Endothelial cell of umbilical vein (primary cell): ENCODE data around the gene SRGAP1. TPM values are rescaled to one million over a fixed set of nuclear protein-coding genes. Genes with fewer than 3 reads are reported as not detected.

Experiments
- BruUV-seq: library from RNA; stranded (reverse); fragments of 400-500 nt; replicated peaks from 2 replicates; lab custom pipeline; 2021; lab: Mats Ljungman, UMichigan
- CTCF ChIA-PET: fragments of 300-600, 350-600 bp; sonication (Branson Sonifier 250); formaldehyde crosslinking; loops from one replicate; lab custom pipeline; 2021; ENCODE audit warnings: antibody characterized with exemption, inconsistent platforms; lab: Charles Lee
- POLR2A ChIA-PET: fragments of 300-600, 350-600 bp; sonication (Branson Sonifier 250); formaldehyde crosslinking; loops from one replicate; lab custom pipeline; 2021; ENCODE audit warnings: antibody characterized with exemption, inconsistent platforms; lab: Charles Lee
- DNase-seq: peaks from one replicate; pipeline ENCODE4 v3.0.0-alpha.2; 2011; ENCODE audit warnings: low read depth, low spot score
- FAIRE-seq: peaks from 2 replicates; lab custom pipeline; 2011; peaks lifted over from hg19 to GRCh38; lab: Jason Lieb, UNC
- H2AFZ ChIP-seq: 2 replicates; pipeline ENCODE4 v1.6.0; 2012; ENCODE audit warnings: low read depth, low read length, control low read depth, inconsistent platforms
- H3K27ac ChIP-seq: 2 replicates; pipeline ENCODE4 v1.5.1; 2011; ENCODE audit warnings: low read depth, mild to moderate bottlenecking, control low read depth, low read length, moderate library complexity; ENCODE audit not compliant: insufficient read depth
- H3K27me3 ChIP-seq, 2 experiments: 2 replicates each; pipeline versions ENCODE4 v1.6.0 to v1.6.1; 2011; ENCODE audit warnings: low read length in 2 of 2, mixed read lengths in 1 of 2; ENCODE audit not compliant: control insufficient read depth in 2 of 2, insufficient read depth in 2 of 2
- H3K36me3 ChIP-seq, 2 experiments: 2 replicates in 1 of 2; 3 replicates in 1 of 2; pipeline ENCODE4 v1.5.1; 2011; ENCODE audit warnings: low read length in 2 of 2, mild to moderate bottlenecking in 1 of 2, moderate library complexity in 1 of 2; ENCODE audit not compliant: control insufficient read depth in 2 of 2, insufficient read depth in 2 of 2; ENCODE audit errors: extremely low read depth in 1 of 2
- H3K4me1 ChIP-seq: 3 replicates; pipeline ENCODE4 v1.5.1; 2011; ENCODE audit warnings: mild to moderate bottlenecking, low read length; ENCODE audit not compliant: control insufficient read depth, insufficient read depth; ENCODE audit errors: extremely low read depth
- H3K4me2 ChIP-seq: 2 replicates; pipeline ENCODE4 v1.6.1; 2011; ENCODE audit warnings: low read length, control low read depth, mixed read lengths; ENCODE audit not compliant: insufficient read depth
- H3K4me3 ChIP-seq, 3 experiments: fragments of 200-600 bp in 1 of 3; sonication (generic), shearing (Covaris generic) in 1 of 3; replicated peaks in 1 of 3; 2 replicates each; pipeline ENCODE4 v1.5.1; 2011 to 2016; ENCODE audit warnings: control low read depth in 3 of 3, low read length in 3 of 3, mild to moderate bottlenecking in 2 of 3, inconsistent platforms in 1 of 3, low read depth in 1 of 3, moderate library complexity in 1 of 3; ENCODE audit not compliant: insufficient read depth in 1 of 3
- H3K79me2 ChIP-seq: 2 replicates; pipeline ENCODE4 v1.6.0; 2012; ENCODE audit warnings: low read length, inconsistent platforms; ENCODE audit not compliant: control insufficient read depth, insufficient read depth
- H3K9ac ChIP-seq: replicated peaks from 2 replicates; pipeline ENCODE3; 2011; ENCODE audit warnings: low read length, control low read depth; ENCODE audit not compliant: insufficient read depth; ENCODE audit errors: extremely low read depth
- H3K9me1 ChIP-seq: replicated peaks from 3 replicates; pipeline ENCODE4 v1.6.0; 2011; ENCODE audit warnings: mild to moderate bottlenecking, low read length; ENCODE audit not compliant: control insufficient read depth, insufficient read depth; ENCODE audit errors: extremely low read depth
- H3K9me3 ChIP-seq: replicated peaks from 2 replicates; pipeline ENCODE4 v1.5.1; 2012; ENCODE audit warnings: low read length, inconsistent platforms; ENCODE audit not compliant: control insufficient read depth, insufficient read depth
- H4K20me1 ChIP-seq: replicated peaks from 2 replicates; pipeline ENCODE3; 2011; ENCODE audit warnings: mild to moderate bottlenecking, low read length; ENCODE audit not compliant: control insufficient read depth, insufficient read depth; ENCODE audit errors: extremely low read depth
- EZH2 ChIP-seq: IDR thresholded peaks from 2 replicates; pipeline ENCODE4 v1.6.1; 2012; ENCODE audit warnings: borderline replicate concordance, low read depth, mild to moderate bottlenecking, moderate library complexity, low read length, inconsistent platforms; ENCODE audit not compliant: severe bottlenecking
- FOS ChIP-seq: IDR thresholded peaks from 2 replicates; pipeline ENCODE4 v1.6.1; 2011; ENCODE audit warnings: mild to moderate bottlenecking, low read length, moderate library complexity, borderline replicate concordance; ENCODE audit not compliant: insufficient read depth
- GATA2 ChIP-seq: IDR thresholded peaks from 2 replicates; pipeline ENCODE4 v1.7.0; 2011; ENCODE audit warnings: low read depth, mild to moderate bottlenecking, moderate library complexity, mixed read lengths, low read length; ENCODE audit not compliant: insufficient read length, insufficient read depth
- JUN ChIP-seq: IDR thresholded peaks from 2 replicates; pipeline ENCODE4 v1.6.1; 2011; ENCODE audit warnings: borderline replicate concordance, low read depth; ENCODE audit not compliant: insufficient read length, insufficient read depth
- MYC ChIP-seq: IDR thresholded peaks from one replicate; pipeline ENCODE4 v1.6.1; 2011; ENCODE audit warnings: mild to moderate bottlenecking, low read depth, low read length
- POLR2A ChIP-seq: IDR thresholded peaks from 2 replicates; pipeline ENCODE4 v1.6.1; 2012; ENCODE audit warnings: low read depth, mild to moderate bottlenecking, control low read depth, low read length
- dilution Hi-C: fragments of 300-500 bp; cut with MboI; formaldehyde crosslinking; loops from one replicate; pipeline ENCODE4 v1.15.0; 2019; ENCODE audit warnings: low sequenced_read_pairs; ENCODE audit not compliant: extremely low pct_ligation_motif_present
- intact Hi-C: fragments of 100-400 bp; cut with micrococcal nuclease; formaldehyde crosslinking; loops from one replicate; pipeline ENCODE4 v1.10.0; 2022
- polyA plus RNA-seq, 4 experiments: library from polyadenylated mRNA; depleted of rRNA in 3 of 4; stranded (reverse) in 3 of 4; unstranded in 1 of 4; fragments of >200 nt; gene quantifications; 2 replicates each; pipeline versions ENCODE4 v1.2.1 to v1.2.3, GENCODE V29; 2011 to 2012; ENCODE audit warnings: missing spikeins in 1 of 4
- total RNA-seq: library from RNA; stranded (reverse); gene quantifications from 2 replicates; pipeline ENCODE4 v1.2.3, GENCODE V29; 2021
- TF ChIP-seq, protein P1 (sequence below): IDR thresholded peaks from 2 replicates; pipeline ENCODE4 v1.6.1; 2011; ENCODE audit not compliant: insufficient read depth, insufficient read length
- TF ChIP-seq, protein P2 (sequence below), 2 donors: IDR thresholded peaks; 1 replicate in 1 of 2; 2 replicates in 1 of 2; pipeline ENCODE4 v1.5.1; 2011; ENCODE audit warnings: low read length in 2 of 2, mild to moderate bottlenecking in 2 of 2, moderate library complexity in 2 of 2, control low read depth in 1 of 2, inconsistent platforms in 1 of 2, low read depth in 1 of 2; ENCODE audit not compliant: insufficient read depth in 1 of 2; ENCODE audit errors: extremely low read depth in 1 of 2

SRGAP1 gene
- total and polyA plus RNA-seq, 2 donors (not counting 3 experiments of a cell fraction or from before 2014, with no cell fraction given), result 4.9 to 16.3 TPM

DNA sequence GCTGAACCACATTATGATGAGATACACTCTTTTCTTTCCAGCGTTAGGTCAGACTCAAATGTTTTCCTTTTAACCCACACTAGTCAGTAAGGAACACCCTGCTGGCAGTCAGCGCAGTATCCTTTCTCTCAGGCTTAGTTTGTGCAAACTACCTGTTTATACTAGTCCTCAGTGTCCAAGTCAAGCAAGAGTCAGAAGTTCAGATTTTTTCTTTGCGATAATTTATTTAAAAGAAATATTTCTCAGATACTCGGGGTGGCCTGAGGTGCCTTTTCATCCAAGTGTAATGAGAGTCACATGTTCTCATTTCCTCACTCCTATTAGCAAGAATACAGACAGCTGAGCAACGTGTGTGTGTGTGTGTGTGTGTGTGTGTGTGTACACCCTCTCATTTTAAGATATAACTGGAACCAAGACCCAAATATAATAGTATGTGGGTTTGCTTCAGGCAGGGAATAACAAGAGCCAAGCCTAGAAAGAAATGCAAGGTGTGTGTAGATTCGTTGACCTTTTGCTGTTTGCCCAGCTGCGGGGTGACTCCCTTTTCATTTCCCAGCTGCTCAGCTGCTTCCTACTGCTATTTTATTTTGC is 194.9 kb downstream of the SRGAP1 start:
- H3K9ac ChIP-seq, result peak overlapping the region; percentile 2
- no peaks in the 10 kb centered on the region for H3K79me2 ChIP-seq
- no peaks in the 10 kb centered on the region for H3K36me3 ChIP-seq
- POLR2A ChIA-PET, result no interaction called here
- no peaks in the 10 kb centered on the region for H4K20me1 ChIP-seq
- peak; percentile 80 for DNase-seq
- H3K4me1 ChIP-seq, result peaks cover 14% of the 10 kb centered on the region
- H3K27me3 ChIP-seq, result no peaks in the 10 kb centered on the region
- no peak overlapping the region for H3K4me3 ChIP-seq
- H3K9me1 ChIP-seq, result no peaks in the 10 kb centered on the region
- peak overlapping the region; percentile 47 for H3K4me2 ChIP-seq
- no peak for TF ChIP-seq FOS
- no peak for TF ChIP-seq JUN
- no peak for TF ChIP-seq MYC
- no peak for TF ChIP-seq GATA2
- TF ChIP-seq EZH2, result no peak
- TF ChIP-seq, protein P1, sequence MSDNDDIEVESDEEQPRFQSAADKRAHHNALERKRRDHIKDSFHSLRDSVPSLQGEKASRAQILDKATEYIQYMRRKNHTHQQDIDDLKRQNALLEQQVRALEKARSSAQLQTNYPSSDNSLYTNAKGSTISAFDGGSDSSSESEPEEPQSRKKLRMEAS, result no peak
- H2AFZ ChIP-seq, result peak overlapping the region; percentile 70
- BruUV-seq, result no TSS peak
- dilution Hi-C loops, result no loop called here
- CTCF ChIA-PET, result interaction anchor here (1.2 to 1.9 kb wide), 4 partner anchors 10 to 195 kb away, joined by 3 to 9 read pairs (median 6); partner anchors contain the start of gene SRGAP1
- intact Hi-C loops, result loop anchor here (2.0 kb wide), 1 partner anchor 195 kb away; the partner anchor contains the start of gene SRGAP1
- no peak overlapping the region for H3K27ac ChIP-seq
- no peaks in the 10 kb centered on the region for H3K9me3 ChIP-seq
- FAIRE-seq, result peak; percentile 67

DNA sequence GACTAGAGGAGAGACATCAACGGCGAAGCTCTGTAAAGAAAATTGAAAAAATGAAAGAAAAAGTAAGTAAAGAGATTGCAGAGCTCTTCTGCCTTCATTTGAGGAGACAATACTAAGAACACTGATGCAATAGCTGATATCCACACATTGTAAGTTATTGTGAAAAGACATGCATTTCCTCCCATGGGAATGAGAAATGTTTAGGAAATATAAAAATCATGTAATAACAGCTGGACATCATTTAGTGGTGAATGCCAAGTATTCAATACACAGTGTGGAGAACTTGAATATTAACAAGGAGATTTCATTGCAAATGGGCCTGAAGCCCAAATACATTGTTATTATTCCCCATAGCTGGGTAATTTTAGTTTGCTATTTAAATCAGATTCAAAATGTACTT is 198.4 kb downstream of the SRGAP1 start:
- Histone ChIP-seq H3K79me2 (no peaks in the 10 kb centered on the region), H3K9ac (no peak overlapping the region), H3K27ac (no peak overlapping the region), H3K9me1 (no peaks in the 10 kb centered on the region), H4K20me1 (no peaks in the 10 kb centered on the region), H3K4me1 (peaks cover 14% of the 10 kb centered on the region), H3K4me2 (no peak overlapping the region), H3K9me3 (no peaks in the 10 kb centered on the region), H3K36me3 (no peaks in the 10 kb centered on the region), H3K27me3 (no peaks in the 10 kb centered on the region), H2AFZ (no peak overlapping the region), H3K4me3 (no peak overlapping the region)
- BruUV-seq, result no TSS peak
- ChIA-PET CTCF (interaction anchor here (1.2 kb wide), 1 partner anchor 198 kb away, joined by 3 read pairs; the partner anchor contains the start of gene SRGAP1), POLR2A (no interaction called here)
- intact Hi-C loops, result no loop called here
- FAIRE-seq (no peak), DNase-seq (no peak)
- dilution Hi-C loops, result no loop called here
- TF ChIP-seq FOS (no peak), GATA2 (no peak), EZH2 (no peak), POLR2A (no peak), MYC (no peak)
- TF ChIP-seq, protein P2, sequence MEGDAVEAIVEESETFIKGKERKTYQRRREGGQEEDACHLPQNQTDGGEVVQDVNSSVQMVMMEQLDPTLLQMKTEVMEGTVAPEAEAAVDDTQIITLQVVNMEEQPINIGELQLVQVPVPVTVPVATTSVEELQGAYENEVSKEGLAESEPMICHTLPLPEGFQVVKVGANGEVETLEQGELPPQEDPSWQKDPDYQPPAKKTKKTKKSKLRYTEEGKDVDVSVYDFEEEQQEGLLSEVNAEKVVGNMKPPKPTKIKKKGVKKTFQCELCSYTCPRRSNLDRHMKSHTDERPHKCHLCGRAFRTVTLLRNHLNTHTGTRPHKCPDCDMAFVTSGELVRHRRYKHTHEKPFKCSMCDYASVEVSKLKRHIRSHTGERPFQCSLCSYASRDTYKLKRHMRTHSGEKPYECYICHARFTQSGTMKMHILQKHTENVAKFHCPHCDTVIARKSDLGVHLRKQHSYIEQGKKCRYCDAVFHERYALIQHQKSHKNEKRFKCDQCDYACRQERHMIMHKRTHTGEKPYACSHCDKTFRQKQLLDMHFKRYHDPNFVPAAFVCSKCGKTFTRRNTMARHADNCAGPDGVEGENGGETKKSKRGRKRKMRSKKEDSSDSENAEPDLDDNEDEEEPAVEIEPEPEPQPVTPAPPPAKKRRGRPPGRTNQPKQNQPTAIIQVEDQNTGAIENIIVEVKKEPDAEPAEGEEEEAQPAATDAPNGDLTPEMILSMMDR (IDR thresholded peaks at IDR 0.05; ENCODE audit: extremely low read depth in 1 of 2, insufficient read depth in 1 of 2, low read depth in 1 of 2, low read length in 2 of 2), result no peak
- TF ChIP-seq, protein P1, result no peak
